Activated CD4-positive, alpha-beta T cell treated with anti-CD3 and anti-CD28 coated beads, Interleukin-2, amount 50 U/mL, for 4 hours (primary cell): ENCODE measurements around the gene RASGRF1.
"Not testable (repeated sequence)": the region's sequence is repeated elsewhere in the genome, so short reads cannot be mapped to it uniquely, and the experiment has no call there.

Experiments used
- DNase-seq, 2 experiments: peaks; one replicate each; pipeline ENCODE4 v3.0.0-alpha.2; 2020

Gene RASGRF1

DNA sequence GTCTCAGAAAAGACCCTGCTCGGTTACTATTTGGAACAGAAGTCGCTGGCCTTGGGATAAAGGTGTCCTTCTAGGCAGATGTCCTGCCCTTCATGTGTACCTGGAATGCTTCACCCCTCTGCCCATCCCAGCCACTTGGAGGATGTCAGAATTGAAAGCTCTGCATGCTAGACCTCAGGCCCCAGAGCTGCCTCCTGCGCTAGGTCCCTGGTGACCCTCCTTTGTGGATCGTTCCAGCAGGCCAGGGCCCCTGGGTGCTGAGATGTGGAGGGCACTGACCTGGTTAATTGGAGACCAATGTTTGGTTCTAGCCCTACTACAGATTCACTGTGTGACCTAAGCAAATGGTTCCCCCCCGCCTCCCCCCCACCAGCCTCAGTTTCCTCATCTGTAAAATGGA is 143.1 kb downstream of the RASGRF1 start:
- DNase-seq: no peak

DNA sequence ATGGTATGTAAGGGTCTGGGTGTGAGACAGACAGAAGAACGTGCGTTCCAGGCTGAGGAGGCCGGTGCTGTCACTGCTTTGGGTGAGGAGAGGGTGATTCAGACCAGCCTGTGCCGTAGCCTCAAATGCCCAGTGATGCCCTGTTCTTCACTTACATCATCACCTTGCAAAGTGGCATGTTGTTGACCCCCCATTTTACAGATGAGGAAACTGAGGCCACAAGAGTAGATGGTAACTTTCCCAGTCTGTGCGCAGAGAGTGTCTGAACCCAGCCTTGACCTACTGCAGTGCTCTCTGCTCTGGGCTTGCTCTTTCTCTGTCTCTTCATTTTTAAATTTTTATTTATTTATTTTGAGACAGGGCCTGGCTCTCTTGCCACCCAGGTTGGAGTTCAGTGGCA is 144.1 kb downstream of the RASGRF1 start:
- DNase-seq: no peak

DNA sequence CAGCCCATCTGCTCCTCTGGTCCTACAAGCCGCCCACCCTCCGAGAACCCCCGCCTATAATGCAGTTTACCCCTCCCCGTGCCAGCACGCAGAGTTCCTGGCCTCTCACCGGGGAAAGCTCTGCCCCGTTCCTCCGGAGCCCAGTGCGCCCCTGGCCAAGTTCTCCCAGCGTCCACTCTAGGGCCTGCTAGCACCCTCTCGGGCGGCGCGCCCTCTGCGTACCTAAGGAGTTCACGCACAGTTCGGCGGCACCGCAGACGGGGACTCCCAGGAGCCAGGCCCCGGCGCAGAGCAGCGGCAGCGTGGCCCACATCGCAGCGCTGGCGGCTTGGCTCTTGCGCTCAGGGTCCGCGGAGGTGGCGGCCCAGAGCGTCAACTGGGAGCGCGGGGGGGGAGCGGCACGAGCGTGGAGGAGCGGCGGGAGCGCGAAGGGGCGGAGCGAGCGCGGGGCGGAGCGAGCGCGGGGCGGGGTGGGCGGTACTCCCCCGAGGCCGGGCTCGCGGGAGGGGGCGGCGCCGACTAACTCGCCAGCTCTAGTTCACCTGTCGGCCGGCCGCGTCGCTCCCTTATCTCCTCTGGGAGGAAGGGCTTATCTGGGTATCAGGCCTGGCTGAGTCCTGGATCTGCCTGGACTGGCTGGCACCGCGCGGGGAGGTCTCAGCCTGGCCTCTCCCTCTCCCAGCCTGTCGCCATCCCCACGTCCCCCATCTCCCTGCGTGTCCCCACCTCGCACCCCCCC is 145.7 kb downstream of the RASGRF1 start, which contains the start of gene CTSH:
Gene CTSH, minus strand, starts transcription at position 378 of the 739 bp plus-strand sequence. Its CDS starts 65 bp downstream, at position 313.
- DNase-seq: peak; percentile 66 to 71

DNA sequence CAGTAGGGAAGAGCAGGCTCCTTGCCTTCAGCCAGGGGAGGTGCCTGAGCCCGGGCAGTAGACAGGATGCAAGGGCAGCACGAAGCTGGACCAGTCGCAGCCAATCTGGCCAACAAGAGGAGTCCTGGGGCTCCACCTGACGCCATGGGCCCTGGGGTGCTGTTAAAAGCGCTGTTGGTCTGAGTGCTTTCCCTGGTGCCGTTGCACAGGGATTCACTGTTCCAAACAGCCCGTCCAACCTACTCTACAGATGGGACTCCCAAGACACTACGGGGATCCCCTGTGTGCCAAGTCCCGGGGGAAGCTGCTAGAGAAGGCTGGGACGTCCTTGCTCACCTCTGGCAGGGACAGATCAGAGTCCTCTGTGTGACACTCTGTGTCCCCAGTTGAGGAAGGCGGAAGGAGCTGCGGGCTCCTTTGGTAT is 146.4 kb downstream of the RASGRF1 start:
- no peak for DNase-seq

DNA sequence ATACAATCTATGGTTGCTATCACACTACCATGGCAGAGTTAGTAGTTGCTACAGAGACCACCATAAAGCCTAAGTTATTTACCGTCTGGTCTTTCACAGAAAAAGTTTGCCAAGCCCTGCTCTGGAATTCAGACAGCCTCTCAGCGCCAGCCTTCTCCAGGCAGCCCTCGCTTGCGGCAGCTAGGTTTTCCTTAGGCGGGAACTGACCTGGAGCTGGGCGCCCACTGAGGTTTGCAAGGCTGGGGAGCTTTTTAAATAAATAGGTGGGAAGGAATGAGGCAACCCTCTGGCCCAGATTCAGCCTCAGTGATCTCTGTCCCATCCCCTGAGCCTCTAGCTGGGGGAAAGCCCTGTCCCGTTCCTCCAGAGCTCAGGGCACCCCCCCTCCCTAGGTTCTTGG is 146.9 kb downstream of the RASGRF1 start:
- DNase-seq: no peak

DNA sequence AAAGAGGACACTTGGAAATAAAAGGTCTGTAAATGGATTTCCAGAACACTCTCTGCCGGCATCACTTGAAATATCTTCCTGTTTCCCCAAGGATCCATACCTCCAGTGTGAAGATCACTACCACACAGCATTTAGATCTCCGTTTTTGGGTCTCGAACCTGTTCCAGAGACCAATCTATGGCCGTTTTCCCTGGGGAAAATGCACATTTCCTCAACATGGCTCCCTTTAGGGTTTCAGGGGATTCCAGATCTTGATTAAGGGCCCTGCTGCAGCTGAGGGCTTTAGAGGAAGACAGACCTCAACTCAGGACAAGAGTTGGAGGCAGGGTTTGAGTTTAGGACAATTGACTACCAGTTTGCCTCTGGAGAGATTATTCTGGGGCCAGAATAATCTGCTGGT is 147.8 kb downstream of the RASGRF1 start:
- no peak for DNase-seq

DNA sequence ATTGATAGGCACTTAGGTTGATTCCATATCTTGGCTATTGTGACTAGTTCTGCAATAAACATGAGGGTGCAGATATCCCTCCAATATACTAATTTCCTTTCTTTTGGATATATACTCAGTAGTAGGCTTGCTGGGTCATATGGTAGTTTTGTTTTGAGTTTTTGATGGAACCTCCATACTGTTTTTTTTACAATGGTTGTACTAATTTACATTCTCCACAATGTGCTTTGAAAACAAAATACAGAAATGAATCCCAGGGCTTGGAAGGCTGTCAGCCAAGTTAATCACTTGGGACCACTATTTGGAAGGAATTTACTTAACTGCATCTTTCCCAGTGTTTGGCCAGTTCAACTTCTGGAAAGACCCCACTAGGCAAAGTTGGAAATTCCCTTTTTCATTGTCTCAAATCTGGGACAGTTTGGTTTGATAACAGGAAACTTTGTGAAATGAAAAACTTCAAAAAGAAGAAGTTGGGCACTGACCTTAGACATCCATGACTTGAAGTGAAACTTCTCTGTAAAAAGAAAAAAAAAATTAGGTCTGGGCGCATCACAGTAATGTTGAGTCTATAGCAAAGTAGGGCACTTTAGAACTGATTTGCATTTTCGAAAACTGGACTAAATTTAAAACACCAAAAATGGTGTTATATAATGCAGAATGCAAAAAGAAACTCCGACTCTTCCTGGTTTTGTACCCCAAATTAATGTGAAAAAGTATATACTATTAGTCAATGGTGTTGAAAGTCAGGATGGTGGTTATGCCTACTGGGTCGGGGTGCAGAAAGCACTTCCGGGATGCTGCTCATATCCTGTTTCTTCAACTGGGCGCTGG is 151.7 kb downstream of the RASGRF1 start:
- DNase-seq: no peak

DNA sequence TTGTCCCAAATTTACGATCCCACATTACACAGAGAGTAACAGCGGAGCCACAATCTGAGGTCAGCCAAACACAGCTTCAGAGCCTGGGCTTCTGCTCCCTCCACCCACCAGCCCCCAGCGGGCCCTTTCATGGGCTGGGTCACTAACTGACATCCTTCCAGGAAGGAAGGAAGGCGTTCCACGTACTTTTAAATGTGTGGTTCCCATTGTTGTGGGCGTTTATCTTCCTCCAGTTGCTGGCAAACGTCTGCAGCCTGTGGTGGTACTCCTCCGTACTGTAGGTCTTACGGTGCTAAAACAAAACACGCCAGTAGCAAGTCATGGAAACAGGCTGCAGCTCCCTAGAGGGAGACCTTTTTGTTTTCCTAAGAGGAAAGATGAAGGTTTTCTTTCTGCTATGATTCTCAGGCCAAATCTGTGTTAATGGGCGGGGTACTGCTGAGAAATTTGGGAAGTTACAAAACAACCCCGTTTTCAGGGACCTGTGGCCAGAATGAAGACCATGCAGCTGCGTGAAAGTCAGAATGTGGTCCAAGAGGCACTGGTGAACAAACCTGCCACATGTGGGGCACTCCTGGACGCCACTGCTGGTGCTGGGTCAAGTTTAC is 153.3 kb downstream of the RASGRF1 start:
- no peak for DNase-seq

DNA sequence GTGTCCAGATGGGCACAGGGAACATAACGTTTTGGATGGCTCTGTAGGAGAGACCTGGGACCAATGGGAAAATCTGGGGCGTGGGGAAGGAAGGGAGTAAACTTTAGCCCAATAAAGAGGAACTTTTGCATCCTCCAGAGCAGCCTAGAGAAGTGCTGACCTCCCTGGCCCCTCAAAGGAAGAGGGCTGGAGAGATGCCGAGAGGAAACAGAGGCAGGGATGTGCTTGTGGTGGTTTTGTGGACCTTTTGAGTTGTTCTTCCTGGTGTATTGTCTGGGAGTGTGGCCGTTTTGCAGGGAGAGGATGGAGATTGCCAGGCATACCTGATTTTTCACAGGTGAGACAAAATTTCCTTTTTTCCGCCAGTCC is 155.9 kb downstream of the RASGRF1 start:
- no peak for DNase-seq

DNA sequence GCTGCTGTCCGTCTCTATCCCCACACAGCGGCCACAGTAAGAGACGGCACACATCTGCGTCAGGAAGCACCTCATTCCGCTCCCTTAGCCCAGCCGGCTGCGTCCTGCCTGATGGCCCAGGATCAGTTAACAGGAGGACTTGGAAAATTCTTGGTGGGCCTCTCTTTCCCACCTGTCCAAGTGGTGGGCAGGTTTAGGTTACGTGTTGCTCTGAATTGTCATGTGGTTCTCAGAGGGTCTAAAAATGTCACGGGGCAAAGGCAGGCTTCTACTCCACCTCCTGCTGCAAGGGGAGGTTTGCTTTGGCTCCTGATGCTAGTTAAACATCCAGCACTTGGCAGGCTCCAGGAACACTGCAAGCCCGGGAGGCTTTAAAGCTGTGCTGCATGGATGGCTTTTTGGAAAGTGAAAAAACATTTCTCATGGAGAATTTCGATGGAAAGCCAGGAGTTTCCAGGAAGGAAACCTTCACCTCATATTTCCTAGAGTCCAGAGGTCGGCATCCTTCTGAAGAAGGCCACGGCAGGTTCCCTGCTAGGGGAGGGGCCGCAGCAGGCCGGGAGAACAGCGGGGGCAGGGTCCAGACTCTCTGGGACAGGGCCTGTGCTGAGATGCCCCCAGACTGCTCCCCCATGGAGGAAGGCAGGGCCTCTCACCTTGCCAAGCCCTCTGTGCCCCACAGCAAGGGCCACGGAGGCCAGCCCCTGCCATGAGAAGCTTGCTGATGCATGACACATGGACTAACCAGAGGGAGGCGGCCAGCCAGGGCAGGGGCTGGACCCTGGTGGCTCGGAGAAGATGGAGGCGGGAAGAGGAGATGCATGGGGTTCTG is 156.5 kb downstream of the RASGRF1 start:
- DNase-seq: no peak

DNA sequence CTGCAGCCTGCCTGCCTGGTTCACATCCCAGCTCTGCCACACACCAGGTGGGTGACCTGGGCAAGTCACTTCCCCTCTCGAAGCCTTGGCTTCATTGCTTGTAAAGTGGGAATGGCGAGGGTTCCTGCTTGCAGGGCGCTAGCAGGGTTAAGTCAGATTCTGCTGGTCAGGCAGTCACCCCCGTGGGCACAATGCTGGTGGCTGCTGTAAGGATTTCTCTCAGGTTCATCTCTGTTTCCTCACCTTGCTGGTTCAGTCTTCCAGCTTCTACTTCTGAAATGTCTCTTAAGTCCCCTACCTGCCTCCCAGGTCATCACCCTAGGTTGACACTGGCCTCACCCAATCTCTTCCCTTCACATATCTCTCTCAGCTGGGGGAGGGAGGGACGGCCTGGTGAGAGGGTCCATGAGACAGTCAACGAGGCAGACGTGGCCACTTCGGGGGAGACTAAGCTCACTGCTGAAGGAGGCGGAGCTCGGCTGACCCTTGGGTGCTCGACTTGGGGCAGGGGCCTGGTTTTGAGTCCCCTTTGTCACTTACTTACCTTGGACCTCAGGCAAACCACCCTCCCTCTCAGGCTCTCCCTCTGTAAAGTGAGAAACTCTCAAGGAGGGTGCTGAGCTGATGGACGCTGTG is 157.3 kb downstream of the RASGRF1 start:
- no peak for DNase-seq

DNA sequence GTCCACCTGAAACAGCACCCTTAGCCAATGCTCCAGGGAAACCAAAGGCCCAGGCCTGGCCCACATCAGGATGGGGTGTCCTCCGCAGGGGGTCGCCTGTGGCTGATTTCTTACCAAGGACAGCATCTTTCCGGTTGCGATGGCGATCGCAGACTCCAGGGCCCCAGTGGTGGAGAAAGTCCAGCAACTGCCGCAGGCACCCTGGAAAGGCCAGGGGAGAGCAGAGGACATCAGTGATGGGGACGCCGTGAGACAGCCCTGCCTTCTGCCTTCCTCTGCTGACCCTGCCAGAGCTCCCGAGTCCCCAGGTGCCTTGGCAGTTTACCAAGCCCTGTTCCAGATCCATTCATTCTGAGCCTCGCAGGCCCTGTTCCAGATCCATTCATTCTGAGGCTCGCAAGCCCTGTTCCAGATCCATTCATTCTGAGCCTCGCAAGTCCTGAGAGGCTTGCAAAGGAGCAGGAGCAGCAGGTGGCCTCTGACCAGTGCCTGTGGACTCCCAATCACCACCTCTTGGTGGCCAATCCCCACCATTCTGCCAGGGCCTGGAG is 158.2 kb downstream of the RASGRF1 start:
- no peak for DNase-seq

DNA sequence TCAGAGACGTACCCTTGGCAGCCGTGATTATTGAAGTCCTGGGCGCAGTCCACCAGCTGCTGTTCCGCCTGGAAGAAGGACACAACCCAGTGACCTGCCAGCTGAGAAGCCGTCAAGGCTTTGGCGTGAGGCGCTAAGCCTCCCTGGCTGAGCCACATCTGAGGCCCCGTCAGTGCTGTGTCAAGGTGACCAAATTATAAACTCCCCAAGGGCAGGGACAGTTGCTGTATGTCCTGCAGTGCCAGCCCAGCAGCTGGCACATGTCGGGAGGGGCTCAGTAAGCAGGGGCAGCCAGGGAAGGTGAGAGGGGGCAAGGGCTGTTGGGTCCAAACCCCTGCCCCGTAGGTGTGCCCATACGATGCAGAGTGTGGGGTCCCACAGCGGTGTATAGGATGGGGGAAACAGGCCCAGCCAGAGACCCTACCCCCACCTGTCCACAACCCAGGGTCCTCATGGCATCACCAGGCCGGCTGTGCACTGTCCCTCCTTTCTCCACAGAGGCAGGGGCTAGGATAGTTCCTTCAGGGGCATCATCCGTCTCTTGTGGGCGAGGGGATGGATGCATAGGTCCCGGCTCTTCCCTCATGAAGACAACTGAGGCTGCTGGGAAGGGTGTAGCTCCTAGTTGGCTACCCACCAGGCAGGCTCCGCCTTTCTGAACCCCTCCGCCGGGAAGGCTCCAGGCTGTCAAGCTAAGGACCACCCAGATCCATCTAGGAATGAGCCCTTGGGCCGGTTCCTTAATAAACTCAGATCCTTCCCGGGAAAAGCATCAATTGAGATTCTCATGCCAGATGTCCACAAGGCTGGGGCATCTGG is 158.9 kb downstream of the RASGRF1 start:
- DNase-seq: no peak

DNA sequence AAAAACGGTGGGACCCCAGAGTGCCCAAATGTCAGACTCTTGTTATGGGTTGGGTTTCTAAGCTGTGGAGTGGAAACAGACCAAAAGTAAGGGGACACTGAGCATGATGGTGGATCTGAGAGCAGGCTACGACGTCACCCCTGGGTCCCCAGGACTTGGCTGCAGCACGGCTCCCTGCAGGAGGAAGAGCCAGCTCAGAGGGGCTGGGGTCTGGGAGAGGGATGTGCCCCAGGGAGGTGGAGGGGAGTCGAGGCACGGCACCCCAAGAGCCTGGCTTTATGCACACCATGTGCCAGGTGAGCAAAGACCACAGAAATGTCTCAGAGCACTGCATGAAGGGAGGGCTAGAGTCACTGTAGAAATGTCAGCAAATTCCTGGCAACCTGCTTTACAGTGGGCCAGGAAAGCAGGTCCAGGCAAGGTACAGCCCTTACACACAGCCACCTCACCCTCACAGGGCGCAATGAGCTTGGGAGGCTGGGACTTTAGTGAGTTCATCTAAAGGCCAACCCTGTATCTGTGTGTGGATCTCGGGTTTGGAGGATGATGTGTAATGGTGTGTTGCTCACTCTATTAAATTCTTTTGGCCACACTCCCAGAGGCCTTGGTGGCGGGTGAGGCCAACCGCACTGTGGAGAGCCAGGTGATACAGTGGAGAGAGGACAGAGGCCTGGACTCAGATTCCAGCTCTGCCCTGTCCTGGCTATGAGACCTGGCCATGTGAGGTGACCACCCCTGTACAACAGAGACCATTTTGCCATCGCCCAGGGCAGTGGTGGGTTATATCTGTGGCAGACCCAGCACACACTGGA is 159.8 kb downstream of the RASGRF1 start:
- DNase-seq: no peak

DNA sequence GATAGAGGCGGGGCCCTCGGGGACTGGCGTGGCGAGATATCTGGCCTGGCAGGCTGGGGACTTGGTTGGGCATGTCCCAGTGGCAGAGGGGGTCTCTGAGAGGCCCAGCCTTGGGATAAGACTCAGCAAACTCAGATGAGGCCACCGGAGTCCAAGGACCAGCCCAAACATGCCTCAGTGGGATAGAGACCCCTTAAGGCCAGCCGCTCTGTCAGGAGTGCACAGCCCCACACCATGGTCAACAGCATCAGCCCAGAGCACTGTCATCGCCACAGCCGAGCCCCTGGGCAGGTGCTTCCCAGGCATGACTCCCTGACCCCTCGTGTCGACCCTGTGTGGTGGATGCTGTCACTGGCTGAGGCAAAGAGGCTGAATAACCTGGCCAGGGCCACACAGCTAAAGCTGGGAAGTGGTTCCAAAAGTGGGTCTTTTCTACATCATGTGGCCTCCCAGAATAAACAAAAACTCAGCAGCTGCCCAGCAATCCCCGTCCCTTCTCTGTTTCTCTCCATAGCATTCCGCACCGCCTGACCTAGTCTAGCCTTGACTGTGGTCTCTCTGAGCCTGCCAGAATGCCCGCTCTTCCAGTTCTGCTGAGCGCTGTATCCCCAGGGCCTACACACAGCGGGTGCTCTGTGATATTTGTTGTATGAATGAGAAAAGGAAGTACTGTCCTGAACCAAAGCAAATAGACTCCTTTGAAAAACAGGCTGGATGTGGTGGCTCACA is 160.9 kb downstream of the RASGRF1 start:
- DNase-seq: no peak

DNA sequence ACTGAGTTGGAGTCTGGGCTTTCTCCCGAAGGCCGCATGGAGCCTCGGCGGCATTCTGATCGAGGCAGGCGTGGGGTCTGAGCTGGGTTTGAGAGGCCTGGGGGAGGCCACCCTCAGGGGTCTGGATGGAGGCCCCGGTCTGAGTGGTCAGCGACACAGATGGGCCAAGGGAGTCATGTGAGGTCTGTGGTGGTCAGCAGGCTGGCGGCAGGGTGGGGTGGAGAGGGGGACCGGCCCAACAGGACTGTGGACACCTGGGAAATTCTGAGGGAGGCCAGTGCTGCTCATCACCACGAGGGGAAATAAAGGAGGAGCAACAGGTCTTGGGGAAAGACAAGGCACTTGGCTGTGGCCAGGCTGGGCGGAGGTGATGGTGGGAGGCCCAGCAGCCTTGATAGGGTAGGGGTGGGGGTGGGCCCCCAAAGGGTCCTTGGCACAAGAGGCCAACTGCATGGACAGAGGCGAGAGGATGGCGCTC is 161.9 kb downstream of the RASGRF1 start:
- DNase-seq: no peak

DNA sequence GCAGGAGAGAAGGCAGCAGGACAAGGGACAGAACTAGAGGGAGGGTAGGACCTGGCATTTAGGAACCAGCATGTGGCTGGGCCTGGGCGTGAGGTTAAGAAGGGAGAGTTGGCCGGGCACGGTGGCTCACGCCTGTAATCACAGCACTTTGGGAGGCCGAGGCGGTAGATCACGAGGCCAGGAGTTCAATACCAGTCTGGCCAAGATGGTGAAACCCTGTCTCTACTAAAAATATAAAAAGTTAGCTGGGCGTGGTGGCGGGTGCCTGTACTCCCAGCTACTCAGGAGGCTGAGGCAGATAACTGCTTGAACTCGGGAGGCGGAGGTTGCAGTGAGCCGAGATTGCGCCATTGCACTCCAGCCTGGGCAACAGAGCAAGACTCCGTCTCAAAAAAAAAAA is 162.4 kb downstream of the RASGRF1 start:
- not testable (repeated sequence) for DNase-seq

DNA sequence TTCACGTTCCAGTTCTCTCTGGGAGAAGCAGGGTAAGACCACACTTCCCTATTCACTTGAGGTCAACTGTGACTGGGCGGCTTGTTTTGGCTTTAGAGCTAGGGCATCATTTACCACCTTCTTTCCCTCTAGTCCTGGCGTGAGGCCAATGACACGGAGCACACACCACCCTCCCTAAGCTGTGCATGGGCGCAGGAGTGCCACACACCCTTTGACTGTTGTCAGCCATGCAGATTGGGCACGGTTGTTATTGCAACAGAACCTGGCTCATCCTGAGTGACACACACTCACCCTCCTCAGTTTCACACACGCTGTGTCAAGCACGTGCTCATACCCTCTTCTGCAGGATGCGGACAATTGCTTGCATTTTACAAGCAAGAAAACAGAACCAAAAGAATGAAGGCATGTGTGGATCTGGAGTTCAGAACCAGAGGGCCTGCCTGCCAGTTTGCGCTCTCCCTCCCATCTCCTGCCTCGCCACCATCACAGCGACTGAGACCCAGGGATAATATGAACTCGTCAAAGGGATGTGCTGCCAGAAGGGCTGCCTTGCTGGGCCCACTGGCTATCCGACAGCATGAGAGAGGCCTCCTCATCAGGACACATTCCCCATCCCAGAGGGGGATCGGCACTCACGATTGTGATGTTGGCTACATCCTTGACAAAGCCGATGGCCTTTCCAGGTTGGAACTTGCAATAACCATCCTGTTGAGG is 163.3 kb downstream of the RASGRF1 start:
- no peak for DNase-seq
